ENCODE results near the gene STRAP.

- TF ChIP-seq CTCF (IDR thresholded peaks at IDR 0.05; ENCODE audit: low read depth, low read length, missing input control) (no peak), YY1 (IDR thresholded peaks at IDR 0.05) (no peak), ZBTB33 (IDR thresholded peaks at IDR 0.05) (no peak), RAD21 (IDR thresholded peaks at IDR 0.05) (no peak), JUND (IDR thresholded peaks at IDR 0.05) (no peak), SP1 (IDR thresholded peaks at IDR 0.05) (no peak), TAF1 (conservative IDR thresholded peaks at IDR 0.05) (no peak), MAX (IDR thresholded peaks at IDR 0.05) (no peak), FOXA1 (IDR thresholded peaks at IDR 0.05) (no peak)
- TF ChIP-seq, protein P1, sequence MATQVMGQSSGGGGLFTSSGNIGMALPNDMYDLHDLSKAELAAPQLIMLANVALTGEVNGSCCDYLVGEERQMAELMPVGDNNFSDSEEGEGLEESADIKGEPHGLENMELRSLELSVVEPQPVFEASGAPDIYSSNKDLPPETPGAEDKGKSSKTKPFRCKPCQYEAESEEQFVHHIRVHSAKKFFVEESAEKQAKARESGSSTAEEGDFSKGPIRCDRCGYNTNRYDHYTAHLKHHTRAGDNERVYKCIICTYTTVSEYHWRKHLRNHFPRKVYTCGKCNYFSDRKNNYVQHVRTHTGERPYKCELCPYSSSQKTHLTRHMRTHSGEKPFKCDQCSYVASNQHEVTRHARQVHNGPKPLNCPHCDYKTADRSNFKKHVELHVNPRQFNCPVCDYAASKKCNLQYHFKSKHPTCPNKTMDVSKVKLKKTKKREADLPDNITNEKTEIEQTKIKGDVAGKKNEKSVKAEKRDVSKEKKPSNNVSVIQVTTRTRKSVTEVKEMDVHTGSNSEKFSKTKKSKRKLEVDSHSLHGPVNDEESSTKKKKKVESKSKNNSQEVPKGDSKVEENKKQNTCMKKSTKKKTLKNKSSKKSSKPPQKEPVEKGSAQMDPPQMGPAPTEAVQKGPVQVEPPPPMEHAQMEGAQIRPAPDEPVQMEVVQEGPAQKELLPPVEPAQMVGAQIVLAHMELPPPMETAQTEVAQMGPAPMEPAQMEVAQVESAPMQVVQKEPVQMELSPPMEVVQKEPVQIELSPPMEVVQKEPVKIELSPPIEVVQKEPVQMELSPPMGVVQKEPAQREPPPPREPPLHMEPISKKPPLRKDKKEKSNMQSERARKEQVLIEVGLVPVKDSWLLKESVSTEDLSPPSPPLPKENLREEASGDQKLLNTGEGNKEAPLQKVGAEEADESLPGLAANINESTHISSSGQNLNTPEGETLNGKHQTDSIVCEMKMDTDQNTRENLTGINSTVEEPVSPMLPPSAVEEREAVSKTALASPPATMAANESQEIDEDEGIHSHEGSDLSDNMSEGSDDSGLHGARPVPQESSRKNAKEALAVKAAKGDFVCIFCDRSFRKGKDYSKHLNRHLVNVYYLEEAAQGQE (IDR thresholded peaks at IDR 0.05), result no peak
Observed at GRCh38 chr12:15910468-15910863, 28.3 kb downstream of the STRAP start.

Data from liver (tissue), 3 donors.